Measurements from ENCODE around the gene ZBTB7C. TPM values are rescaled to one million over a fixed set of nuclear protein-coding genes. Genes with fewer than 3 reads are reported as not detected.

ZBTB7C gene
- total RNA-seq, 1 donor from 2014 or later: 13.0 TPM

DNA sequence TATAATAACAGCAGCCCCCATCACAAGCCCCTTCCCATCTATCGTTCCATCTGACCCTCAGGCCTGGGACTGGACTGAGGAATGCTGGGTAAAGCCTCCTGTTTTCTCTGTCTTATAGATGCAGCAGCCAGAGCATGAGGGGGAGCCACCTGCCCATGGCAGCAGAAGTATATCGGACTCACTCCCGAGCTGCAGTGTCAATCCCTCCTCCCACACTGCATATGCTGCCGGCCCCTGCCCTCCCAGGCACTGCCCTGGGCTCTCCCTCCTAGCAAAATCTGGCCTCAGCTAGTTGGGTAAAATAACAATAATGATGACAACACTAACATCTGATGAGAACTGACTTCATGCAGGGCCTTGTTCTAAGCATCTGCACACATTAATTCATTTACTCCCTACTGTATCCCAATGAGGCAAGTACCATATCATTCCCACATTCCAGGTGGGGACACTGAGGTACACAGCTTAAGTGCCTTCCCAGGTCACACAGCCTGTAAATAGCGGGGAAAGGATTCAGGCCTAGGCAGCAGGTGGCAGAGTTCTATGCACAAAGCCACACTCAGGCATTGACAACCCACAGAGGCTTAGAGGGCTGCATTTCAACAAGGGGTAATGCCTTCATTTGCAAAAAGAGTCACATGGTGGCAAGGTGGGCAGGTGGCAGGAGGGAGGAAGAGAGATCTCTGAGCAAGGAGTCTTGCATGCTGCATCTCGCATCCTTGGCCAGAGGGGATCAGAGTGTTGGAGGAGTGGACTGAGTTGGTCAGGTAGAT is 190.0 kb downstream of the ZBTB7C start:
- Mint-ChIP-seq H3K27me3 (no peaks in the 10 kb centered on the region), H3K4me1 (ENCODE audit: unreplicated experiment) (peaks cover 20% of the 10 kb centered on the region), H3K4me3 (no peak overlapping the region), H3K27ac (peak overlapping the region; percentile 12), H3K36me3 (no peaks in the 10 kb centered on the region), H3K9me3 (peaks cover 6% of the 10 kb centered on the region)
- no peak for DNase-seq (ENCODE audit: extremely low spot score, unreplicated experiment)
- TF ChIP-seq, protein P1, sequence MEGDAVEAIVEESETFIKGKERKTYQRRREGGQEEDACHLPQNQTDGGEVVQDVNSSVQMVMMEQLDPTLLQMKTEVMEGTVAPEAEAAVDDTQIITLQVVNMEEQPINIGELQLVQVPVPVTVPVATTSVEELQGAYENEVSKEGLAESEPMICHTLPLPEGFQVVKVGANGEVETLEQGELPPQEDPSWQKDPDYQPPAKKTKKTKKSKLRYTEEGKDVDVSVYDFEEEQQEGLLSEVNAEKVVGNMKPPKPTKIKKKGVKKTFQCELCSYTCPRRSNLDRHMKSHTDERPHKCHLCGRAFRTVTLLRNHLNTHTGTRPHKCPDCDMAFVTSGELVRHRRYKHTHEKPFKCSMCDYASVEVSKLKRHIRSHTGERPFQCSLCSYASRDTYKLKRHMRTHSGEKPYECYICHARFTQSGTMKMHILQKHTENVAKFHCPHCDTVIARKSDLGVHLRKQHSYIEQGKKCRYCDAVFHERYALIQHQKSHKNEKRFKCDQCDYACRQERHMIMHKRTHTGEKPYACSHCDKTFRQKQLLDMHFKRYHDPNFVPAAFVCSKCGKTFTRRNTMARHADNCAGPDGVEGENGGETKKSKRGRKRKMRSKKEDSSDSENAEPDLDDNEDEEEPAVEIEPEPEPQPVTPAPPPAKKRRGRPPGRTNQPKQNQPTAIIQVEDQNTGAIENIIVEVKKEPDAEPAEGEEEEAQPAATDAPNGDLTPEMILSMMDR (conservative IDR thresholded peaks at IDR 0.05): no peak

DNA sequence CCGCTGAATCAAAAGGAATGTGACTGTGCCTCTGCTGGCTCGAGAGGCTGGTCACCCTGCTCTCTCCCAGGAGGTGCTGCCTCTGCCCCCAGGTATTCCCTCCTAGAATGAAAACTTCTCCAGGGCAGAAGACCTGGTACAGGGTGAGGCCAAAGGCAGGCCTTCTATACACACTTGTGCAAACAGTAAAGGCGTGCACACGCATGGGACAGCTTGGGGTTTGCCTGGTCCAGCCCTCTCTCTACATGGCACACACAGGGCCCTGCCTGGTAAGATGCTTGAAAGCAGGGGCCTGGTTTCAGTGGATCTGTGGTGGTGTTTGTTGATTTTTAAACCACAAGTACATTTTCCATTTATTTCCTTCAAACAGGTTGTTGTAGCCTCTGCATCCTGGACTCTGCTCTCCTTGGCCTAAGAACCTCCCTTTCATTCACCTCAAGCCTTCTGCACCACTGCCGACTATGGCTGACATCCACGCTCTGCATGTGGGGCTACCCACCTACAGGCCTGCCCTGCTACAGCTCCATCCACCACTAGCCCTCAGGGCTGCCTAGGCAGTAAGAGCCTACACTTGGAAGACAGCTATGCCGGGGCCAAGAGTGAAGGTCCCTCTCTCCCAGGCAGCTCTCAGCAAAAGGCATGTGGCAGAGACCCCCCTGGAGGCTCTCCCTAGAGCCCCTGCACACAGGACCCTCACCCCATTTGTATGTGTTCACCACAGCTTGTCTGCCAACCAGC is 190.7 kb downstream of the ZBTB7C start:
- H3K27ac Mint-ChIP-seq: peak overlapping the region; percentile 12
- H3K4me3 Mint-ChIP-seq: peak overlapping the region; percentile 44
- H3K27me3 Mint-ChIP-seq: no peaks in the 10 kb centered on the region
- TF ChIP-seq, protein P1 (conservative IDR thresholded peaks at IDR 0.05): no peak
- peaks cover 20% of the 10 kb centered on the region for H3K4me1 Mint-ChIP-seq (ENCODE audit: unreplicated experiment)
- no peaks in the 10 kb centered on the region for H3K36me3 Mint-ChIP-seq
- peaks cover 7% of the 10 kb centered on the region for H3K9me3 Mint-ChIP-seq
- DNase-seq (ENCODE audit: extremely low spot score, unreplicated experiment): no peak

DNA sequence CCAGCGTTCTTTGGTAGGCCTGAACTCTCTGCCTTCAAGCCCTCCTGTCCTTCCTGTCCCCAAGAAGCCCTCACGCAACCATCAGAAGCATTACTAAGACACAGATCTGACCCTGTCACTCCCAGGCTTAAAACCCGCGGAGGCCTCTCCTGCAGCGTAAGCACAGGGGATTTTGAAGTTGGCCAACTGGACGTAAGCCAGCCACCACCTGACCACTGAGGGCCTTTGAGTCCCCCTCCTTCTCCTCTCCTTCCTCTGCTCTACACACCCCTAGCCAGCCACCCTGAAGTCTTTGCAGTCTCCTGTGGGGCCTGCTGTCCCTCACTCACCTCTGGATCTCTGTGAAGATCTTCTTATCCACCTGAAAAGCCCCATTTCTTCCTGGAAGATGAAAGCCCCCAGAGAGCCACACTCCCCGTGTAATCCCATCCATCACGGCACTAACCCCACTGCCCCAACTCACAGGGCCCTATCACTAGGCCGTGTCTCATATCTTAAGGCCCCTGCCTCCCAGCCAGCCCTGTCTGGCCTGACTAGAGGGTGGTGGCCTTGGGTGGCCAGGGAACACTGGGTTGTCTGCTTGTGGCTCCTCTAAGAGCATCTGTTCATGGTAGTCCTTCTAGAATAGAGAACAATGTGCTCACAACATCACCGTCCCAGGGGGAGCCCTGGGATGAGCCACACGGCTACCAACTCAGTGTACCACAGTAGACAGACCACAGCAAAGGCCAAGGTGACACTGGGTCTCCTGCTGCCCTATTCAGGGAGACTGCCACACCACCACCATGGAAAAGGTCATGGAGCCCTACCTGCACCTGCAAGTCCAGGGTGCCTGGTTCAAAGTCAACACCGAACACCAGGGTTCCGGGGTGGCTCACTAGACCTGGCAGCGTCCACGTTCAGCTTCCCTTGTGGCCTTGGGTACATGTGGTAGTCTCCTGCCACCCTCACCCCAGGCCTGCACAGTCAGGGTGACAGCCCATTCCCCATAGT is 191.6 kb downstream of the ZBTB7C start:
- Mint-ChIP-seq H3K4me1 (ENCODE audit: unreplicated experiment) (peaks cover 20% of the 10 kb centered on the region), H3K36me3 (no peaks in the 10 kb centered on the region), H3K4me3 (no peak overlapping the region), H3K9me3 (peaks cover 11% of the 10 kb centered on the region), H3K27ac (peak overlapping the region; percentile 92), H3K27me3 (no peaks in the 10 kb centered on the region)
- TF ChIP-seq, protein P1 (conservative IDR thresholded peaks at IDR 0.05): no peak
- DNase-seq (ENCODE audit: extremely low spot score, unreplicated experiment): no peak

DNA sequence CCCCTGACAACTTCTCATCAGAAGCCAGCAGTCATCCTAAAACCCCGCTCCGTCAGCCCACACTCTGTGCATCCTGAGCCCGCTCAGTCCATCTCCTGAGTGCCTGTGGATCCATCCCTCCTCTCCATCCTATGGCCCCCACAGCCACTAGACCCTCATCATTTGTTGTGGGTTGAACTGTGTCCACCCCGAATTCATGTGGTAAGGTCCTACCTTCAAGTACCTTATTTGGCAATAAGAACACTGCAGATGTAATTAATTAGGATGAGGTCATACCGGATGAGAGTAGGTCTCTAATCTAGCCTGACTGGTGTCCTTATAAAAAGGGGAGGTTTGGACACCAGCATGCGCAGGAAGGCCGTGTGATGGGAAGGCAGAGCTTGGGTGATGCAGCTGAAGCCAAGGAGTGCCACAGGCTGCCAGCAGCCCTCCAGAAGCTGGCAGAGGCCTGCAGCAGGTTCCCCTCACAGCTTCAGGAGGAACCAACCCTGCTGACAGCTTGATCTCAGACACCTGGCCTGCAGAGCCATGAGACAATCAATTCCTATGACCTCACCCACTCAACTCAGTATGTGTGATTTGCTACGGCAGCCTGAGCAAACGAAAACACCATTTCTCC is 192.4 kb downstream of the ZBTB7C start:
- TF ChIP-seq, protein P1 (conservative IDR thresholded peaks at IDR 0.05): no peak
- Mint-ChIP-seq H3K4me1 (ENCODE audit: unreplicated experiment) (peaks cover 20% of the 10 kb centered on the region), H3K9me3 (peaks cover 11% of the 10 kb centered on the region), H3K27ac (peak overlapping the region; percentile 92), H3K27me3 (no peaks in the 10 kb centered on the region), H3K4me3 (no peak overlapping the region), H3K36me3 (no peaks in the 10 kb centered on the region)
- DNase-seq (ENCODE audit: extremely low spot score, unreplicated experiment): no peak

Measured in type B pancreatic cell (in vitro differentiated cells).